ENCODE results near the gene MPEG1. TPM values are rescaled to one million over a fixed set of nuclear protein-coding genes. Genes with fewer than 3 reads are reported as not detected.

MPEG1 gene
- polyA plus RNA-seq, 2 donors: 0.61 to 1.3 TPM

- WGBS, 2 donors: 76 to 84% methylated on average over 7 of the region's 7 CpGs
- Histone ChIP-seq H3K9me3 (ENCODE audit: control insufficient read depth in 2 of 2, insufficient read depth in 1 of 2, low read depth in 1 of 2, low read length in 1 of 2) (no peaks in the 10 kb centered on the region), H3K4me1 (ENCODE audit: control insufficient read depth in 2 of 2, insufficient read depth in 2 of 2, low read length in 1 of 2) (peaks cover 3 to 4% of the 10 kb centered on the region in 2 donors)
Measured at GRCh38 chr11:59176330-59176729, 36.4 kb downstream of the MPEG1 start.

DNA sequence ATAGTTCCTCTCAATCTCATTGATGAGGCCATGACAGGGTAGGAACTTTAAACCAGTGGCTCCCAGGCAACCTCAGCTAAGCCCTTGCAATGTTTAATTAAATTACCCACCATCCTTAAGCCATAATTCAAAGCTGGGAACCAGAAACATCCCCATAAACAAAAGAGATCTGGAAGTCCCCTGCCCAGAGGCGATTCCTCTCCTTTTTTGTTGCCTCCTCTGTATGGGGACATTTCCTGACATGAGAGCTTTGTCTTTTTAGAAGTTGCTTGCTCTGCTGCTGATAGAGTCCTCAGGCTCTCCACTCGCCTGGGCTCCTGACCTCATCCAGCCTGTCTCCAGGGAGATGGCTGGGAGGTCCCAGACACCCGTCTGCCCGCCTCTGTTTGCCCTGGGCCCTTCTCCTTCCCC, 37.6 kb downstream of the MPEG1 start:
- Histone ChIP-seq H3K27me3 (ENCODE audit: control insufficient read depth in 1 of 2, insufficient read depth in 2 of 2, low read length in 2 of 2) (no peaks in the 10 kb centered on the region), H3K9me3 (ENCODE audit: control insufficient read depth in 2 of 2, insufficient read depth in 1 of 2, low read depth in 1 of 2, low read length in 1 of 2) (no peaks in the 10 kb centered on the region), H3K4me3 (ENCODE audit: low read depth in 1 of 2, low read length in 2 of 2) (no peak overlapping the region), H3K36me3 (ENCODE audit: control insufficient read depth in 2 of 2, insufficient read depth in 2 of 2, low read length in 1 of 2) (no peaks in the 10 kb centered on the region), H3K27ac (ENCODE audit: low read depth in 2 of 2, low read length in 1 of 2) (peak overlapping the region in 1 of 2 donors; percentile 41), H3K4me1 (ENCODE audit: control insufficient read depth in 2 of 2, insufficient read depth in 2 of 2, low read length in 1 of 2) (peaks cover 3 to 4% of the 10 kb centered on the region in 2 donors)
- WGBS, 2 donors: 34 to 38% methylated on average over 4 of the region's 4 CpGs

More at GRCh38 chr11:59176330-59176729, 36.4 kb downstream of the MPEG1 start:
- Histone ChIP-seq H3K36me3 (ENCODE audit: control insufficient read depth in 2 of 2, insufficient read depth in 2 of 2, low read length in 1 of 2) (no peaks in the 10 kb centered on the region), H3K4me3 (ENCODE audit: low read depth in 1 of 2, low read length in 2 of 2) (no peak overlapping the region), H3K27ac (ENCODE audit: low read depth in 2 of 2, low read length in 1 of 2) (no peak overlapping the region), H3K27me3 (ENCODE audit: control insufficient read depth in 1 of 2, insufficient read depth in 2 of 2, low read length in 2 of 2) (no peaks in the 10 kb centered on the region)

DNA sequence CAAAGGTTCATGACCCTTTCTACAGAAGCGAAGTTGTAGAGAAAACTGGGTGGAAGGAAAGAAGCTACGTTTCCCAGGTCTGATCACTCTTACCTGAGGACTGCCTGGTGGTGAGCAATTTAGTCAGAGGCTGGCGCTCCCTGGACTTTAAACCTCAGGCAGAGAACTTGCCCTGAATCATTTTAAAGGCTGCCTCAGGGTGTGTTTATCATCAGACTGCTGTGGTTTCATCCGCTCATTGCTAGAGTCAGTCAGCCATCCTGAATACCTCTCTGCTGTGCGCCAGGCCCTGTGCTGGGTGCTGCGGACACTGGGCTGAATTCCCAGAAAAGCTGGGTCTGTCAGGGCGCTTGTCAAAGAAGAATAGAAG, 38.1 kb downstream of the MPEG1 start:
- Histone ChIP-seq H3K36me3 (ENCODE audit: control insufficient read depth in 2 of 2, insufficient read depth in 2 of 2, low read length in 1 of 2) (no peaks in the 10 kb centered on the region), H3K27me3 (ENCODE audit: control insufficient read depth in 1 of 2, insufficient read depth in 2 of 2, low read length in 2 of 2) (no peaks in the 10 kb centered on the region), H3K4me3 (ENCODE audit: low read depth in 1 of 2, low read length in 2 of 2) (no peak overlapping the region), H3K27ac (ENCODE audit: low read depth in 2 of 2, low read length in 1 of 2) (peak overlapping the region; percentile 41), H3K9me3 (ENCODE audit: control insufficient read depth in 2 of 2, insufficient read depth in 1 of 2, low read depth in 1 of 2, low read length in 1 of 2) (no peaks in the 10 kb centered on the region), H3K4me1 (ENCODE audit: control insufficient read depth in 2 of 2, insufficient read depth in 2 of 2, low read length in 1 of 2) (peaks cover 3 to 4% of the 10 kb centered on the region in 2 donors)
- WGBS, 2 donors: 48 to 49% methylated on average over 7 of the region's 7 CpGs

- Histone ChIP-seq H3K4me3 (ENCODE audit: low read depth in 1 of 2, low read length in 2 of 2) (peak overlapping the region; percentile 15 to 65), H3K27ac (ENCODE audit: low read depth in 2 of 2, low read length in 1 of 2) (peak overlapping the region; percentile 51 to 71), H3K4me1 (ENCODE audit: control insufficient read depth in 2 of 2, insufficient read depth in 2 of 2, low read length in 1 of 2) (peaks cover 3 to 4% of the 10 kb centered on the region in 2 donors), H3K9me3 (ENCODE audit: control insufficient read depth in 2 of 2, insufficient read depth in 1 of 2, low read depth in 1 of 2, low read length in 1 of 2) (no peaks in the 10 kb centered on the region), H3K27me3 (ENCODE audit: control insufficient read depth in 1 of 2, insufficient read depth in 2 of 2, low read length in 2 of 2) (no peaks in the 10 kb centered on the region), H3K36me3 (ENCODE audit: control insufficient read depth in 2 of 2, insufficient read depth in 2 of 2, low read length in 1 of 2) (no peaks in the 10 kb centered on the region)
- WGBS, 2 donors: 32 to 33% methylated on average over 6 to 7 of the region's 7 CpGs
Measured at GRCh38 chr11:59173964-59174663, 38.6 kb downstream of the MPEG1 start.

- Histone ChIP-seq H3K4me1 (ENCODE audit: control insufficient read depth in 2 of 2, insufficient read depth in 2 of 2, low read length in 1 of 2) (peaks cover 3 to 4% of the 10 kb centered on the region in 2 donors), H3K9me3 (ENCODE audit: control insufficient read depth in 2 of 2, insufficient read depth in 1 of 2, low read depth in 1 of 2, low read length in 1 of 2) (no peaks in the 10 kb centered on the region), H3K27ac (ENCODE audit: low read depth in 2 of 2, low read length in 1 of 2) (peak overlapping the region; percentile 51 to 71), H3K36me3 (ENCODE audit: control insufficient read depth in 2 of 2, insufficient read depth in 2 of 2, low read length in 1 of 2) (no peaks in the 10 kb centered on the region), H3K4me3 (ENCODE audit: low read depth in 1 of 2, low read length in 2 of 2) (peak overlapping the region; percentile 65 to 68), H3K27me3 (ENCODE audit: control insufficient read depth in 1 of 2, insufficient read depth in 2 of 2, low read length in 2 of 2) (no peaks in the 10 kb centered on the region)
- 9 to 10% methylated on average over 37 of the region's 37 CpGs for WGBS, 2 donors
Measured at GRCh38 chr11:59173080-59173963, 39.4 kb downstream of the MPEG1 start.

DNA sequence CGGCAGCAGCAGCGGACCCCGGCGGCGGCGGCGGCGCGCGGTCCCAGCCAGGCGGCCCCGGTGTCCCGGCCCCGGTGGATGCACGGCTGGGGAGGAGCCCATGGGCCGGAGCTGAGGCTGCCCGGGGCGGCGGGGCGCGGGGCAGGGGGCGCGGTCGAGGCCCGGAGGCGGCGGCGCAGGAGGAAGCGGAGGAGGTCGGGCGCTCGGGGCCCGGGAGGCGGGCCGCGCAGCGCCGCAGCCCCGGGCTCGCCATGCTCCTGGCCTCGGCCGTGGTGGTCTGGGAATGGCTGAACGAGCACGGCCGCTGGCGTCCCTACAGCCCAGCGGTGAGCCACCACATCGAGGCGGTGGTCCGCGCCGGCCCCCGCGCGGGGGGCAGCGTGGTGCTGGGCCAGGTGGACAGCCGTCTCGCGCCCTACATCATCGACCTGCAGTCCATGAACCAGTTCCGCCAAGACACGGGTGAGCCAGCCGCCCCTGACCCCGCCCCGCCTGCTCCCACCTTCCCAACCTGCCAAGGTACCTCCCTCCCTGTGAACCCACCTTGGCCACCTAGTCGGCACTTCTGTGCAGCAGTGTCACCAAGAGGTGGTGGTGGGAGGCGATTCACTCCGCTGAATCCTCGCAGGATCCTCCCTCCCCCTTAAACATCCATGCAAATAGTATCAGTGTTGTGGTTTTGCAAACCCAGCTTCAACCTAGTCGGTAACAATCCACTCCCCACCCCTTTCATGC, 40.2 kb downstream of the MPEG1 start:
- H3K9me3 ChIP-seq (ENCODE audit: control insufficient read depth in 2 of 2, insufficient read depth in 1 of 2, low read depth in 1 of 2, low read length in 1 of 2): no peaks in the 10 kb centered on the region
- H3K4me1 ChIP-seq (ENCODE audit: control insufficient read depth in 2 of 2, insufficient read depth in 2 of 2, low read length in 1 of 2): peaks cover 3 to 4% of the 10 kb centered on the region in 2 donors
- 1% methylated on average over 32 to 70 of the region's 70 CpGs for WGBS, 2 donors
- H3K4me3 ChIP-seq (ENCODE audit: low read depth in 1 of 2, low read length in 2 of 2): peak overlapping the region; percentile 65 to 68
- no peaks in the 10 kb centered on the region for H3K36me3 ChIP-seq (ENCODE audit: control insufficient read depth in 2 of 2, insufficient read depth in 2 of 2, low read length in 1 of 2)
- peak overlapping the region; percentile 51 to 71 for H3K27ac ChIP-seq (ENCODE audit: low read depth in 2 of 2, low read length in 1 of 2)
- H3K27me3 ChIP-seq (ENCODE audit: control insufficient read depth in 1 of 2, insufficient read depth in 2 of 2, low read length in 2 of 2): no peaks in the 10 kb centered on the region

- H3K27ac ChIP-seq (ENCODE audit: low read depth in 2 of 2, low read length in 1 of 2): peak within 1 kb of the TSS; percentile 51 to 71
- WGBS, 2 donors: 1% methylated on average over 45 to 64 of the region's 64 CpGs
- H3K36me3 ChIP-seq (ENCODE audit: control insufficient read depth in 2 of 2, insufficient read depth in 2 of 2, low read length in 1 of 2): no peaks in the 10 kb centered on the region
- H3K27me3 ChIP-seq (ENCODE audit: control insufficient read depth in 1 of 2, insufficient read depth in 2 of 2, low read length in 2 of 2): no peaks in the 10 kb centered on the region
- H3K4me1 ChIP-seq (ENCODE audit: control insufficient read depth in 2 of 2, insufficient read depth in 2 of 2, low read length in 1 of 2): peaks cover 3 to 4% of the 10 kb centered on the region in 2 donors
- peak within 1 kb of the TSS; percentile 65 to 68 for H3K4me3 ChIP-seq (ENCODE audit: low read depth in 1 of 2, low read length in 2 of 2)
- no peaks in the 10 kb centered on the region for H3K9me3 ChIP-seq (ENCODE audit: control insufficient read depth in 2 of 2, insufficient read depth in 1 of 2, low read depth in 1 of 2, low read length in 1 of 2)
Measured at GRCh38 chr11:59171508-59172322, 41.0 kb downstream of the MPEG1 start, which contains the start of gene DTX4. Gene DTX4, plus strand, starts transcription at chr11:59172132. Its CDS starts 464 bp downstream, at chr11:59172596.

DNA sequence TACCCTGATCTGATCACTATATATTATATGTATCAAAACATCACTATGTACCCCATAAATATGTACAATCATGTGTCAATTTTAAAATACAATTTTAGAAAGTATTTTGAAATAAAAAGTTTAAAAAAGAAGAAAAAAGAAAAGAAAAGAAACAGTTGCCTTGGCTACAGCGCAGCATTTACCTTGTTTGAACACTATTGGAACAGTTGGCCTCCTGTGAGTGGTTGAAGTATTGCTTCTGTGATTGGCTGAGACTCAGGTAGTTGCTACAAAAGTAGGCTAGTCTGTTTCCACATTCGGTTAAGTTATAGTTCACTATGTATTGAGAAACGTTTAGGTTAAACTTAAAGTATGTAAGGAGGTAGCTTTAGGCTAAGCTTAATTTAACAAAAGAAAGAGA, 48.7 kb downstream of the MPEG1 start:
- no peaks in the 10 kb centered on the region for H3K9me3 ChIP-seq (ENCODE audit: control insufficient read depth in 2 of 2, insufficient read depth in 1 of 2, low read depth in 1 of 2, low read length in 1 of 2)
- no peaks in the 10 kb centered on the region for H3K36me3 ChIP-seq (ENCODE audit: control insufficient read depth in 2 of 2, insufficient read depth in 2 of 2, low read length in 1 of 2)
- WGBS, 2 donors: 50 to 61% methylated on average over 3 of the region's 3 CpGs

More for the DNA sequence above, 48.7 kb downstream of the MPEG1 start:
- H3K4me1 ChIP-seq (ENCODE audit: control insufficient read depth in 2 of 2, insufficient read depth in 2 of 2, low read length in 1 of 2): no peaks in the 10 kb centered on the region
- H3K27me3 ChIP-seq (ENCODE audit: control insufficient read depth in 1 of 2, insufficient read depth in 2 of 2, low read length in 2 of 2): no peaks in the 10 kb centered on the region
- no peak overlapping the region for H3K4me3 ChIP-seq (ENCODE audit: low read depth in 1 of 2, low read length in 2 of 2)
- no peak overlapping the region for H3K27ac ChIP-seq (ENCODE audit: low read depth in 2 of 2, low read length in 1 of 2)
